ENCODE data around the gene RYK. TPM values are rescaled to one million over a fixed set of nuclear protein-coding genes. Genes with fewer than 3 reads are reported as not detected.
A peak's percentile ranks its signal among the peaks of the same experiment; 100 is the strongest.

RYK gene
- total and polyA plus RNA-seq, 5 donors, result 30.9 to 57.3 (median 52.3) TPM

DNA sequence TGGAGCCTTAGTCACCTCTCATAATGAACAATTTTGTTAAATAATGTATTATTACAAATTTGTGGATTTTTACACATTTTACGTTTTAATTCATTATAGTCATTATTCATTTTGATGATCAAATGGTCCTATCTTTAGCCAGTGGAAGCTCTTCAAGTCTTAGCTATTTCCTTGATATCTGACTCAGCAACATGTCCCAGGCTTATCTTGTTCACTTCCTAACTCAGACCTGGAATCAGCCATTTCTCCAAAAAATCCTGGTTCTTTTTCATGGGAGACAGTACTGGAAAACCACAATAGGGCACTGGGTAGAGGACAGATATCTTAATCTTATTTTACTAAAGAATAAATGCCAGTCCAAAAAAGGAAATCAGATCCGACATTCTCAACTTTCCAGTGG lies 56.4 kb downstream of the RYK start:
- 78% methylated on average over 2 of the region's 2 CpGs for WGBS
- no peaks in the 10 kb centered on the region for H3K4me1 ChIP-seq (ENCODE audit: control insufficient read depth, insufficient read depth, low read length)
- no peaks in the 10 kb centered on the region for H3K27me3 ChIP-seq (ENCODE audit: control insufficient read depth, insufficient read depth)
- H3K9me3 ChIP-seq (ENCODE audit: control insufficient read depth, low read length), result no peaks in the 10 kb centered on the region
- H3K4me3 ChIP-seq (ENCODE audit: low read length), result no peak overlapping the region
- peak in 1 of 2 donors; percentile 60 for ATAC-seq
- no peak for DNase-seq
- no peak overlapping the region for H3K27ac ChIP-seq (ENCODE audit: low read length)
- intact Hi-C loops (cut with DNase I), result loop anchor here in 1 of 4 donors (10.0 kb wide), 1 partner anchor 269 kb away; no protein-coding TSS in a partner anchor

DNA sequence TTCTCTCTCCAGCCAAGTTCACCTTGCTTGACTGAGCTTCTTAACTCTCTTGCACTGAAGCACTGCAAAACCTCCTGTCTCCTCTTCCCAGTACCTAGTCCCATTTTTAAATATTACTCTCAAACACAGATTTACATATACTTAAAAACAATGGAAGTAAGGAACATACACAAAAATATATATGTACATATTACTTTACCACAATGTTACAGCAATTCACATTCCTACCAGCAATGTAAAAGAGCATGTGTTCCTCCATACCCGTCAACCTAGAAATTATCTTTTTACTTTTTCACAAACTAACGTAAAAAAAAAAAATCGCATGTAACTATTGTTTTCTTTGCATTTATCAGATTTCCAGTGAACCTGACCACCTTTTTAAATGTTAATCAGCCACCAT lies 60.4 kb downstream of the RYK start:
- Histone ChIP-seq H3K4me1 (ENCODE audit: control insufficient read depth, insufficient read depth, low read length) (no peaks in the 10 kb centered on the region), H3K4me3 (ENCODE audit: low read length) (no peak overlapping the region), H3K27me3 (ENCODE audit: control insufficient read depth, insufficient read depth) (no peaks in the 10 kb centered on the region), H3K9me3 (ENCODE audit: control insufficient read depth, low read length) (no peaks in the 10 kb centered on the region), H3K27ac (ENCODE audit: low read length) (no peak overlapping the region)
- DNase-seq (no peak), ATAC-seq (no peak)
- intact Hi-C loops (cut with DNase I), result loop anchor here in 1 of 4 donors (10.0 kb wide), 1 partner anchor 265 kb away; no protein-coding TSS in a partner anchor
- 93% methylated on average over 3 of the region's 3 CpGs for WGBS

DNA sequence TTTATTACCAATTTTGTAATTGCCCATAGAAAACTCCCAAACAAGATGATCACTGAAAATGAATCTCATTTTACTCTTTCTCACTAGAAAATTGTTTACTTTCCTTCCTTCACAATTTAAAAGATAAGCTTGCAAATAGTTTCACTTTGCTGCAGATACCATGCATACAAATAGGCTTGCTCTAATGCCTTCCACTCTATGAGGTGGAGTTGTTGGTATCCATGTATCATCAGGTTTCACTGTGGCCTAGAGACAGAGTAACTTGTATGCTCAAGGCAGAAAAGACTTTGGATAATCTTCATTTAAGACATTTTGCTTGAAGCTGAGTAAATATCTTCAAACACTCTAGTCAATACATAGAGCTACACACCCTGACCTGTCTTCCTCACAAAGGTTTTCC lies 60.8 kb downstream of the RYK start:
- Histone ChIP-seq H3K4me3 (ENCODE audit: low read length) (no peak overlapping the region), H3K9me3 (ENCODE audit: control insufficient read depth, low read length) (no peaks in the 10 kb centered on the region), H3K27ac (ENCODE audit: low read length) (no peak overlapping the region), H3K4me1 (ENCODE audit: control insufficient read depth, insufficient read depth, low read length) (no peaks in the 10 kb centered on the region), H3K27me3 (ENCODE audit: control insufficient read depth, insufficient read depth) (no peaks in the 10 kb centered on the region)
- no peak for DNase-seq
- intact Hi-C loops (cut with DNase I), result loop anchor here in 1 of 4 donors (10.0 kb wide), 1 partner anchor 265 kb away; no protein-coding TSS in a partner anchor
- no peak for ATAC-seq

DNA sequence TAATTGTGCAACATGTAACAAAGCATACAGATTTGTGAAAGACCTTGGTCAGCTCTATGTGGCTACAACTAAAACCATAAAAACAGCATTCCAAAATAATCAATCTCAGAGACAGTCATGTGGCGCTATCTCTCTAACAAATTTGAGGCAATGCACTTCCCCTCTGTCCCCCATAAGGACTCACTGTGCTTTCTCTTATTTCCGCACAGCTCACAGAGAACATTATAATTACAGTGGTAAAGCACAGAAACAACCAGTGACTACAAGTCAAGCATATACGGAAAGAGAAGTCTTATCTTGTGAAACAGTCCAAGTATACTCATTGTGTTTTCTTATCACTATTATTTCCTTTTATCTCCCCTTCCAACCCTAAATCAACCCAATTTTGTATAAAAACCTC lies 64.3 kb downstream of the RYK start:
- ATAC-seq (peak; percentile 54 to 81), DNase-seq (no peak)
- Histone ChIP-seq H3K27ac (ENCODE audit: low read length) (no peak overlapping the region), H3K4me3 (ENCODE audit: low read length) (no peak overlapping the region), H3K4me1 (ENCODE audit: control insufficient read depth, insufficient read depth, low read length) (no peaks in the 10 kb centered on the region), H3K27me3 (ENCODE audit: control insufficient read depth, insufficient read depth) (no peaks in the 10 kb centered on the region), H3K9me3 (ENCODE audit: control insufficient read depth, low read length) (no peaks in the 10 kb centered on the region)
- intact Hi-C loops (cut with DNase I), result no loop called here
- 61% methylated on average over 3 of the region's 3 CpGs for WGBS

DNA sequence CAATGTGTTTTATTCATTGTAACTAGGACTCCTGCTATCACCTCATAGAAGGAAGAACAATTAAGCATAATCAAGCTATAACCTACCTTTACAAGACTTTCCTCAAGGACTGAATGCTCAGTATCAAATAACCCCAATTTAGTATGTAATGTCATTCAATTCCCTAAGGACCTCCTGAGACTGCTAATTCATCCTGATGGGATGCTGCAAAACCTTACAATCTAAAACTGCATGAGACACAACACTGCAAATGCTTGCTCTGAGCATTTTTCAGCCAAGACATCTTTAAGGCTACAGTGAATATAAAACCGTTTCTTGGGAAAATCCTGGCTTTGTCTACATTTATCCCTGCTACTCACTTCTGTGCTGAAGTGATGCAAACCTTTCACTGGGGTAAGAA lies 69.9 kb downstream of the RYK start:
- H3K4me1 ChIP-seq (ENCODE audit: control insufficient read depth, insufficient read depth, low read length), result no peaks in the 10 kb centered on the region
- no peaks in the 10 kb centered on the region for H3K9me3 ChIP-seq (ENCODE audit: control insufficient read depth, low read length)
- no peak overlapping the region for H3K27ac ChIP-seq (ENCODE audit: low read length)
- intact Hi-C loops (cut with DNase I), result no loop called here
- no peaks in the 10 kb centered on the region for H3K27me3 ChIP-seq (ENCODE audit: control insufficient read depth, insufficient read depth)
- DNase-seq, result no peak
- ATAC-seq, result no peak
- 83% methylated on average over 1 of the region's 1 CpG for WGBS
- no peak overlapping the region for H3K4me3 ChIP-seq (ENCODE audit: low read length)

DNA sequence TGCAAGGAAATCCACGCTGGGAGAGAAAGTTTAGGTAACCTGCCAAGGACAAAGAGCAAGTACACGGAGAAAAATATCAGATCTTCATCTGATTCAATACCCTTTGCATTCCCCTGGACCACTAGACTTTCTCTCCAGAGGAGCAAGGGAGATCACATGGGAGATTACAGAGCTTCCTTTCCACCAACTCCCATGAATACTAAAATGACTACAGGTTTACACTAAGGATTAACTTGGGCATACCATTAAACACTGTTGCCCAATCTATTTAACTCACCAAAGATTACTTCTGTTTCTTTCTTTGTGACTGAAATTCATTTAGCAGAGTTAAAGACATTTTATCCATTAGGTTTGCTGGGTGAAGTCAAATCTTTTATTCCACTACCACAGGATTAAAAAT lies 71.2 kb downstream of the RYK start:
- 89% methylated on average over 2 of the region's 2 CpGs for WGBS
- DNase-seq (no peak), ATAC-seq (no peak)
- Histone ChIP-seq H3K27ac (ENCODE audit: low read length) (no peak overlapping the region), H3K27me3 (ENCODE audit: control insufficient read depth, insufficient read depth) (no peaks in the 10 kb centered on the region), H3K4me1 (ENCODE audit: control insufficient read depth, insufficient read depth, low read length) (no peaks in the 10 kb centered on the region), H3K9me3 (ENCODE audit: control insufficient read depth, low read length) (no peaks in the 10 kb centered on the region), H3K4me3 (ENCODE audit: low read length) (no peak overlapping the region)
- intact Hi-C loops (cut with DNase I), result no loop called here

DNA sequence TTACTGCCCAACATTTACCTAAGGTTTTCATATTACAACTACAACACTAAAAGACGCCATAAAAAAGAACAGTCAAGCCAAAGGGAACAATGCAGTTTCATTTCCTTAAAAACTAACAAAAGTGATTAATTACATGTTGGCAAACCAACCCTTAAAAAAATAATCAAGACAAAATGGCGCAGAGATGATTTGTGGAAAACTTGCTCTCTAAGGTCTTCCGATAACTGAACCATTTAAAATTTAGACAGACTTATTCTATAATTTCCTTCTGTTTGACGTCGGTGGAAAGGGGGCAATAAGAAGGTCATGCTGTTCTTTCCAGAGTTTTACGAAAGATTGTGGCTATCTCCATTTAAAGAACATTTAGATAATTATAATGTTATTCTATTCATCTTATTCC lies 87.6 kb downstream of the RYK start:
- H3K27ac ChIP-seq (ENCODE audit: low read length), result no peak overlapping the region
- ATAC-seq, result peak in 1 of 2 donors; percentile 74
- WGBS, result 74% methylated on average over 6 of the region's 6 CpGs
- H3K4me1 ChIP-seq (ENCODE audit: control insufficient read depth, insufficient read depth, low read length), result no peaks in the 10 kb centered on the region
- no peaks in the 10 kb centered on the region for H3K9me3 ChIP-seq (ENCODE audit: control insufficient read depth, low read length)
- no peak overlapping the region for H3K4me3 ChIP-seq (ENCODE audit: low read length)
- no peaks in the 10 kb centered on the region for H3K27me3 ChIP-seq (ENCODE audit: control insufficient read depth, insufficient read depth)
- intact Hi-C loops (cut with DNase I), result no loop called here
- DNase-seq, result no peak

DNA sequence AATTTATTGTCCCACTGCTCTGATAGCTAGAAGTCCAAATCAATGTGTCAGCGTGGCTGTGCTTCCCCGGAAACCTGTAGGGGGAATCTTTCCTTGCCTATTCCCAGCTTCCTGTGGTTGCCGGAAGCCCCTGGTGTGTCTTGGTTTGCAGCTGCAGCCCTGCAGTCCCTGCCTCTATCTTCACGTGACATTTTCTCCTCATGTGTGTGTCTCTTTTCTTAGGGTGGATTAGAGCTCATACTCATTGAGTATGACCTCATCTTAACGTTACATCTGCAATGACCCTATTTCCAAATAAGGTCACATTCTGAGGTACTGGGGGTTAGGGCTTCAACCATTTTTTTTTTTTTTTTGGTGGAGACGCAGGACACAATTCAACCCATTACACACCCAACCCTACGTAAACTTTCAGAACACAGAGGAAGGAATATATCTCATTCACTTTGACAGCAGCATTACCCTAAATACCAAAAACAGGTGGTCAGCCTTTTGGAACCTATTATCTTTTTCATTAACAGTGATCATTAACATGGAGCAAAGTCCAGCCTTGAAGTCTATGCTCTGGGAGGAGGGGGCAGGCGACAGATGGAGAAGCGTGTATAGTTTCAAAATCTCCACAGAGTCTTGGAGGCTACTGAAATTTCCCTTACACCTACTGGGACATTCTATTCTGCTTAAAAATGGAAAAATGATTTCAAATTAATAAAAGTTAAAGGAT lies 88.6 kb downstream of the RYK start:
- intact Hi-C loops (cut with DNase I), result no loop called here
- Histone ChIP-seq H3K9me3 (ENCODE audit: control insufficient read depth, low read length) (no peaks in the 10 kb centered on the region), H3K27me3 (ENCODE audit: control insufficient read depth, insufficient read depth) (no peaks in the 10 kb centered on the region), H3K4me3 (ENCODE audit: low read length) (no peak overlapping the region), H3K4me1 (ENCODE audit: control insufficient read depth, insufficient read depth, low read length) (no peaks in the 10 kb centered on the region), H3K27ac (ENCODE audit: low read length) (no peak overlapping the region)
- no peak for ATAC-seq
- no peak for DNase-seq
- 86% methylated on average over 9 of the region's 9 CpGs for WGBS

DNA sequence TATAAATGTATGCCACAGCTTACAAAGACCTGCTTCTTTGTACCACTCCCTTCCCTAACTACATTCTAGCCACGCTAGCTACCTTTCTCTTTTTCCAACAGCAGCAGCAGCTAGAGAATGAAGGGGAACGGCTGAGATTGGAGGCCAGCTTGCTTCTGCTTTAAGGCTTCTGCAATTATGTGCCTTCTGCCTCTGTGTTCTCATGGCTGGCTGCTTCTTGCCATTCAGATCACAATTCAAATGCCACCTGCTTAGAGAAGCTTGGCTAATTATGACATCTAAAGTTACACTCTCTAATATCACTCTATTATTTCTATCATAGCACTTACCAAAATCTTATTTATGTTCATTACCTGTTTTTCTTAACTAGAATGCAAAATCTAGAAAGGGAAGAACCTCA lies 95.2 kb downstream of the RYK start:
- 76% methylated on average over 2 of the region's 2 CpGs for WGBS
- no peak for DNase-seq
- H3K9me3 ChIP-seq (ENCODE audit: control insufficient read depth, low read length), result no peaks in the 10 kb centered on the region
- H3K27me3 ChIP-seq (ENCODE audit: control insufficient read depth, insufficient read depth), result no peaks in the 10 kb centered on the region
- H3K4me3 ChIP-seq (ENCODE audit: low read length), result no peak overlapping the region
- no peaks in the 10 kb centered on the region for H3K4me1 ChIP-seq (ENCODE audit: control insufficient read depth, insufficient read depth, low read length)
- no peak overlapping the region for H3K27ac ChIP-seq (ENCODE audit: low read length)
- ATAC-seq, result no peak
- intact Hi-C loops (cut with DNase I), result no loop called here

DNA sequence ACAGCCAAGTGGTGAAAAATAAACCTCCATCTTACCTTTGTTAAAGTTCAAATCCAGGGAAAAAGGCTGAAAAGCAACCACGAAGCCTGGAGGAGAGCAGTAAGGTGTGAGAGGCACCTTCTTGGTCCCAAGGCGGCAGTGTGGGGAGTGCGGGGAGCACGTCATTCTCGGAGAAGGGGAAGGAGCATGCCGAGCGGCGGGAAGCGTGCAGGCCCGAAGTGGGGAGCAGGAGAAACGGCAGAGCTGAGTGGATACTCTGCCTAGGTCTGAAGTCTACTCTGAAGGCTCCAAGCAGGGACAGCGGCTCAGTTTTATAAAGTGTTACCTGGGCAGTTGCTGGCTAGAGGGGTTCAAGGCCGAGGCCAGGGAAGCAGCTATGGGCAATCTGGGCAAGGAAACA lies 96.9 kb downstream of the RYK start:
- ATAC-seq, result no peak
- Histone ChIP-seq H3K9me3 (ENCODE audit: control insufficient read depth, low read length) (no peaks in the 10 kb centered on the region), H3K27ac (ENCODE audit: low read length) (no peak overlapping the region), H3K4me3 (ENCODE audit: low read length) (no peak overlapping the region), H3K27me3 (ENCODE audit: control insufficient read depth, insufficient read depth) (no peaks in the 10 kb centered on the region), H3K4me1 (ENCODE audit: control insufficient read depth, insufficient read depth, low read length) (no peaks in the 10 kb centered on the region)
- DNase-seq, result no peak
- intact Hi-C loops (cut with DNase I), result no loop called here
- WGBS, result 95% methylated on average over 13 of the region's 13 CpGs

DNA sequence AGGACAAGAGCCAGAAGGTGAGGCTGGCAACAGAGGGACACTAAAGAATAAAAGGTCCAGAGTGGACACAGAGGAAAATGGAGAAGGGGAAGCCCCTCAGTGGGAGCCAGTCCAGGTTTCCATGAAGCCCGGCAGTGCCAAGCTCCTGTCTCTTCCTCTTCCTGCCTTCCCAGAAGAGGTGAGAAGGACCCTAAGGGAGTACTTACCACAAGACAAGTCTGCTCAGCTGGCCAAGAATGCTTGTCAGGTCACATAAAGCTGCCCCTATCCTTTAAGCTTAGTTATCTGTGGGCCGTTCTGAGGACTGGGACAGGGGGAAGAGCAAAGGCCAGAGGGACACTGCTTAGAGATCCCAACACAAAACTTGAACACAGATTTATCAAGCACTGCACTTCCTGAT lies 100.2 kb downstream of the RYK start:
- H3K9me3 ChIP-seq (ENCODE audit: control insufficient read depth, low read length), result no peaks in the 10 kb centered on the region
- no peaks in the 10 kb centered on the region for H3K27me3 ChIP-seq (ENCODE audit: control insufficient read depth, insufficient read depth)
- WGBS, result 44% methylated on average over 2 of the region's 2 CpGs
- H3K4me1 ChIP-seq (ENCODE audit: control insufficient read depth, insufficient read depth, low read length), result peaks cover 2% of the 10 kb centered on the region
- intact Hi-C loops (cut with DNase I), result no loop called here
- DNase-seq, result peak in 2 of 3 donors; percentile 21 to 56
- ATAC-seq, result peak; percentile 58 to 89
- no peak overlapping the region for H3K4me3 ChIP-seq (ENCODE audit: low read length)
- no peak overlapping the region for H3K27ac ChIP-seq (ENCODE audit: low read length)

DNA sequence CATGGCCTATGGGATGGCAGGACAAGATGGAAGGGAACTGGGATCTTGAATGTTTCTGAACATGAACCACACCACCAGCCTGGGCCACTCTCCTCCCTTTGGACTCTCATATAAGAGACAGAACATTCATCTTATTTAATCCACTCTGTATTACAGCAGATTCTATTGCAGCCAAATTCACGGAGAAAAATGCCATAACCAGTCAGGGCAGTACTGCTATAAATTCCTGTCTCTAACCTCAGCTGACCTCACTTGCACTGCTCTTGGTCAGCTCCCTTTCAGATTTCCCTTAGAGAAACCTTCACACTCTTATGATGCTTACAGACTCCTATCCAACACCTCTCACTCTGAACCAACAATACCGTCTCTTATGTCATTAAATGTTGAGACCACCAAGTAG lies 101.4 kb downstream of the RYK start:
- Histone ChIP-seq H3K9me3 (ENCODE audit: control insufficient read depth, low read length) (no peaks in the 10 kb centered on the region), H3K4me1 (ENCODE audit: control insufficient read depth, insufficient read depth, low read length) (peaks cover 2% of the 10 kb centered on the region), H3K27ac (ENCODE audit: low read length) (no peak overlapping the region), H3K27me3 (ENCODE audit: control insufficient read depth, insufficient read depth) (no peaks in the 10 kb centered on the region), H3K4me3 (ENCODE audit: low read length) (no peak overlapping the region)
- WGBS, result 70% methylated on average over 2 of the region's 2 CpGs
- intact Hi-C loops (cut with DNase I), result no loop called here
- DNase-seq (no peak), ATAC-seq (no peak)
